Kidney epithelial cell (primary cell): ENCODE measurements around the gene RPUSD1. TPM values are rescaled to one million over a fixed set of nuclear protein-coding genes. Genes with fewer than 3 reads are reported as not detected.
A peak's percentile ranks its signal among the peaks of the same experiment; 100 is the strongest.

ENCODE experiments used
- DNase-seq: peaks from one replicate; pipeline ENCODE4 v3.0.0-alpha.2; 2010; ENCODE audit warnings: low read depth
- H3K27me3 ChIP-seq: 2 replicates; pipeline ENCODE4 v1.6.0; 2011; ENCODE audit warnings: low read length; ENCODE audit not compliant: control insufficient read depth, insufficient read depth
- H3K36me3 ChIP-seq: 2 replicates; pipeline ENCODE4 v1.5.1; 2011; ENCODE audit warnings: low read length; ENCODE audit not compliant: control insufficient read depth, insufficient read depth
- H3K4me3 ChIP-seq: 2 replicates; pipeline ENCODE4 v1.5.1; 2011; ENCODE audit warnings: low read depth, mild to moderate bottlenecking, control low read depth, low read length
- CTCF ChIP-seq: IDR thresholded peaks from 2 replicates; pipeline ENCODE4 v1.5.1; 2011; ENCODE audit warnings: mild to moderate bottlenecking, moderate library complexity, low read length, control low read depth, inconsistent platforms; ENCODE audit not compliant: insufficient read depth, poor library complexity, severe bottlenecking
- total RNA-seq: library from RNA; depleted of rRNA; stranded (reverse); fragments of >200 nt; gene quantifications from 2 replicates; pipeline ENCODE4 v1.2.3, GENCODE V29; 2015

Gene RPUSD1
- total RNA-seq, 1 donor from 2014 or later: 42.0 TPM

DNA sequence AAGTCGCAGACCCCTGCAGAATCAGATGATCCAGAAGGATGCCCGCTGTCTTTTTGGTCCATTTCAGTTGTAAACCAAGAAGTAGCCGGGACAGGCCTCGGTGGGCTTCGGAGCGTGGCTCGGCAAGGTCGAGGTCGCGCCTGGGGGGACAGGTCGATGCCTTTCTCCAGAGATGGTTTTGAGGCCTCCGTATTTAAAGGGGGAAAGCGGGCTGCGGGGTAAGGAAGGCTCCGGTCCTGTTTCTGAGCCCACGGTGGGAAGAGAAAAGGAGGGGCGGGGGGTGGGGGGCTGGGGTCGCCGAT lies 19.9 kb upstream of the RPUSD1 start:
- Histone ChIP-seq H3K4me3 (peak overlapping the region; percentile 75), H3K36me3 (no peaks in the 10 kb centered on the region), H3K27me3 (peaks cover 22% of the 10 kb centered on the region)
- no peak for TF ChIP-seq CTCF
- no peak for DNase-seq

DNA sequence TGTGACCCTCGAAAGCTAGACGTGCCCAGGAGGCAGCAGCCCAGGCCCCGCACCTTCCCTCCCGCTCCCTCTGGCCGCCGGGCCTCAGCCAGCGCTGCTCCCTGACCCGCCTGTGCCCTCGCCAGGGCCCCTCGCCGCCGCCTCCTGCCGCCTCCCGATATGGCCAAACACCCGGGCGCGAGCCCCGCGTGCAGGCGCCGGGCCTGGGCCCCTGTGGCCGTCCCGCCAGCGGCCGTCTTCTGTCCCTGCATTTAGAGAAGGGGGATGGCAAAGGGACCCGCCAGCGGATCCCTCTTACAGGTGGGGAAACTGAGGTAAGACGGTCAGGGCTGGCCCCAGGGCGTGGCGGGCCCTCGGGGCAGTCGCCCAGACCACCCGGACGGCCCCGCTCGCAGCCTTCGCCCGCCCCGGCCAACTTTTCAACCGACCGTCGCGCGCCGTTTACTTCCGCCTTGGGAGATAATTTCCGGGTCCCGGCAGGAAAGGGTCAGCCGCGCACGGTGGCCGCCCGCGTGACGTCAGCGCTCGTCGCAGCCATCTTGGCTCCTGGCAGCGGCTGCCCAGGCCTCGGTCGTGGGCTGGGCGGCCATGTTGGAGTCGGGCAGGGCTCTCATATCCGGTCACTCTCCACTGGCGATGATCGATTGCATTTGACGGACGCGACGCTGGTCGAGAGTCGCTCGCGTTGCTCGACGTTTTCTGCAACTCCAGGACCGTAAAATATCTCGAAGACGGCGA lies 19.3 kb upstream of the RPUSD1 start:
- DNase-seq: peak; percentile 65
- peaks cover 23% of the 10 kb centered on the region for H3K27me3 ChIP-seq
- H3K4me3 ChIP-seq: peak overlapping the region; percentile 75
- no peaks in the 10 kb centered on the region for H3K36me3 ChIP-seq
- no peak for TF ChIP-seq CTCF

DNA sequence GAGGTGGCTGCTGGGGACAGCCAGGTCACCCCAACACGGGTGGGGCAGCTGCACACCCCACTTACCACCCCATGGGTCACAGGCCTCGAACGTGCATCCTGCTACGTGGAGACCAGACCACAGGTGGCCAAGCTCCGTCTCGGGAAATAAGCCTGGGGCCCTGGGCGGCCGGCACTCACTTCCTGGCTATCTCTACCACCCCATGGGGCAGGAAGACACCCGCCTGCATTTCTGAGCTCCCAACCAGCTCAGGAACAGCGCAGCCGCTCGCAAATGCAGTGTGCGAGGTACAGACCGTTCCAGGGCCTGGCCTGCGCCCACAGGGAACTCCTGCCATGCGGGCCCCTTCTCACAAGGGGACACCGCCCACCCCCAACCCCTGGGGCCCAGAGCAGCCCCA lies 17.3 kb upstream of the RPUSD1 start:
- no peaks in the 10 kb centered on the region for H3K36me3 ChIP-seq
- H3K27me3 ChIP-seq: peaks cover 40% of the 10 kb centered on the region
- no peak for TF ChIP-seq CTCF
- H3K4me3 ChIP-seq: no peak overlapping the region
- DNase-seq: no peak

- H3K4me3 ChIP-seq: no peak overlapping the region
- DNase-seq: no peak
- H3K36me3 ChIP-seq: no peaks in the 10 kb centered on the region
- H3K27me3 ChIP-seq: peaks cover 50% of the 10 kb centered on the region
- TF ChIP-seq CTCF: no peak
Observed at GRCh38 chr16:804193-805048, 16.2 kb upstream of the RPUSD1 start.

- no peak for DNase-seq
Observed at GRCh38 chr16:803754-804080, 15.5 kb upstream of the RPUSD1 start.

More at GRCh38 chr16:803754-804080, 15.5 kb upstream of the RPUSD1 start:
- no peaks in the 10 kb centered on the region for H3K36me3 ChIP-seq
- H3K27me3 ChIP-seq: peaks cover 55% of the 10 kb centered on the region
- H3K4me3 ChIP-seq: no peak overlapping the region
- no peak for TF ChIP-seq CTCF
